SH-SY5Y (cell line): Measurements from ENCODE around the gene ZPR1.

Source experiments
- GATA2 ChIP-seq: IDR thresholded peaks from 2 replicates; pipeline ENCODE4 v1.6.1; 2011; ENCODE audit warnings: mild to moderate bottlenecking, low read depth, low read length
- GATA3 ChIP-seq: IDR thresholded peaks from 2 replicates; pipeline ENCODE4 v1.6.1; 2011; ENCODE audit warnings: low read depth, mild to moderate bottlenecking, low read length, moderate library complexity

GRCh38 chr11:116730241-116730561 is 57.6 kb downstream of the ZPR1 start:
- no peak for TF ChIP-seq GATA2
- TF ChIP-seq GATA3, result no peak
